Activated T-cell treated with anti-CD3 and anti-CD28 coated beads for 4 hours (primary cell): ENCODE results near the gene ZPBP.
A peak's percentile ranks its signal among the peaks of the same experiment; 100 is the strongest.
"Not testable (repeated sequence)": the region's sequence is repeated elsewhere in the genome, so short reads cannot be mapped to it uniquely, and the experiment has no call there.

ENCODE experiments used
- DNase-seq: peaks from one replicate; pipeline ENCODE4 v3.0.0-alpha.2; 2020

ZPBP gene, protein sequence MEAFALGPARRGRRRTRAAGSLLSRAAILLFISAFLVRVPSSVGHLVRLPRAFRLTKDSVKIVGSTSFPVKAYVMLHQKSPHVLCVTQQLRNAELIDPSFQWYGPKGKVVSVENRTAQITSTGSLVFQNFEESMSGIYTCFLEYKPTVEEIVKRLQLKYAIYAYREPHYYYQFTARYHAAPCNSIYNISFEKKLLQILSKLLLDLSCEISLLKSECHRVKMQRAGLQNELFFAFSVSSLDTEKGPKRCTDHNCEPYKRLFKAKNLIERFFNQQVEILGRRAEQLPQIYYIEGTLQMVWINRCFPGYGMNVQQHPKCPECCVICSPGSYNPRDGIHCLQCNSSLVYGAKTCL

GRCh38 chr7:50092579-50093491 is at the start of gene ZPBP:
Gene ZPBP, minus strand, starts transcription at chr7:50093246. Its CDS starts 52 bp downstream, at chr7:50093194.
- DNase-seq, result peak; percentile 43

DNA sequence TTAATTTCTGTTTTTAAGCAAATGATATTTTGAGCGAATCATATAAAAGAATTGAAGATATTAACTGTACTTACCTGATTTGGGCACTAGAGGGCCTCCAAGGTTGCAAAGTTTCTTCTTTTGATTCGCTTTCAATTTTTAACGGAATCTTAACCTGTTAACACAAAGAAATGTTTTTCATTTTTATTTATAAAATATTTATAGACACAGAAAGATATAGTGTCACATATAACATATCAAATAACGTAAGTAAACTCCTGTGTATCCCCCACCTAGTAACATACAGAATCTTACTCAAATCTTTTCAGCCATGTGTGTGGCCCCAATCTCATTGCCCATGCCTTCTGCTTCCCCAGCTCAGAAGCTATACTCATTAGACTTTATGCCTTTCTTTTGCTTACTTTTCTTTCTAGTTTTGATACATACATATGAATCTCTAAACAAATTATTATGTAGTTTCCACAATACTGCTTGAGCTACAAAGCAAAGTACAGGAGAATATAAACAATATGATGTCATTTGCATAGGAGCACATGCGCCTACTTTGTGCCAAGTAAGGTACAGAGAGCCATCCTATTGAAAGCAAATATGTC is 49.5 kb upstream of the ZPBP start:
- no peak for DNase-seq

GRCh38 chr7:50141854-50142253 is 48.8 kb upstream of the ZPBP start:
- DNase-seq, result no peak

GRCh38 chr7:50141131-50141530 is 48.1 kb upstream of the ZPBP start:
- no peak for DNase-seq

GRCh38 chr7:50140688-50141087 is 47.6 kb upstream of the ZPBP start:
- no peak for DNase-seq

DNA sequence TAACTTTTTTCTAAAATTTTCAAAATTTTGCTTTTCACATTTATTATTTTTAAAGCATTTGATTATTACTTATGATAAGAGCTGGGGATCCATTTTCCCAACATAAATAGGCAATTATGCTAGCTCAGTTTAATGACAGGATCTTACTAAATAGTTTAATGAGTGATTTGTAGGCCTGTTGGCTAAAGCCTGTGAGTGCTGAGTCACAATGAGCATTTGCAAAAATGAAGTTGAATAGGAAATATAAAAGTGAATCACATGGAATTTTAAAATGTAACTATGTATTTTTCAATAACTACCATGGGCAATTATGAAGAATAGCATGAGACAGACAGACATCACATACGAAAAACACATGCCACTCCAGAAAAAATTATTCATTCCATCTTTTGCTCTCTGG is 45.1 kb upstream of the ZPBP start:
- no peak for DNase-seq

GRCh38 chr7:50125766-50126165 is 32.7 kb upstream of the ZPBP start:
- DNase-seq, result no peak

DNA sequence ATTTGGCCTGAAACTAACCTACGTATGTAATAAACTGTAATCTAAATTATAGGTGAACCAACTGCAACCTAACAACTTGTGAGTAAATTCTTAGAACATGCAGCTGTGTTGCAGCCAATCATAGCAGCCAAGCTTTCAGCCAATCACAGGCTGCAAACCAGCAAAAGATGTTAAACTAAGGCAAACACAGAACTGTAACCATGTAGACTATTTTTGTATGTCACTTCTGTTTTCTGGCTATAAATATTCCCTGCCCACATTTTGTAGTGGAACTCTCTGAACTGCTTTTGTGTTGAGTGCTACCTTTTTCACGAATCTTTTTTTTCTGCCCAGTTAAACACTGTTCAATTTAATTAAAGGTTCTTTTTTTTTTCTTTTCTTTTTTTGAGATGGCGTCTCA is 28.2 kb upstream of the ZPBP start:
- DNase-seq, result no peak

- DNase-seq, result peak; percentile 11
These were observed 27.0 kb upstream of the ZPBP start for GRCh38 chr7:50119815-50120637.

DNA sequence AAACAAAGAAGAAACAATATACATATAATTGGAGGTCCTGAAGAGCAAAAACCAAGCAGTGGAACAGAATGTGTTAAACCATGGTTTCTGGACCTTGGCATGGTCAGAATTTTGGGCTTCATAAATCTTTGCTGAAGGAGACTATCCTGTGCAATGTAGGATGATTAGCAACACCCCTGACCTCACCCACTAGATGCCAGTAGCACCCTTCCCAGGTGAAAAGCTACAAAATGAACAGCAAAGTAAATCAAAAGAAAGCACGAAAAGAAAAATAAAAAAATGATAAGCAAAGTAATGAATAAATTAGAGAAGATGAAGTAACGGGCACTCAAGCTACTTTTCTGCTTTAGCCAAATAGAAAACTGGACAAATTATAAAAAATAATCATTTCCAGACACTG is 19.2 kb upstream of the ZPBP start:
- DNase-seq, result no peak

- DNase-seq, result no peak
These were observed 8.8 kb upstream of the ZPBP start for GRCh38 chr7:50101873-50102272.

DNA sequence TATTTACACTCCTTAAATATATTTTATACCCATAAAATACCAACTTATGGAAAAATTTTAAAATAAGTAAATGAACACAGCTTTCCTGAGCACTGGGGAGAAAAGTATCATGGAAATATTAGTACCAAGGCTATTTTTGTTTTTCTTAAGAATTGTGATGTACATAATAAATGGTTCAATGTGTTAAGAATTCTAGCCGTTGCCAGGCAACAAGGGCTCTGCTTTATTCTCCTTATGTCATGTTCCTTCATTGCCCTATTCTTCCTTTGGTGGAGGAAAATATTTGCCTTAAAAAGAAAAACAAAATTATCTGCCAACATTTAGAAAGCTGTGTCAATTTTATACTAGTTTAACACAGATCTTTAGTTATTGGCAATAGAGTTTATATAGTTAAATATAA is 2.6 kb upstream of the ZPBP start:
- DNase-seq, result no peak

DNA sequence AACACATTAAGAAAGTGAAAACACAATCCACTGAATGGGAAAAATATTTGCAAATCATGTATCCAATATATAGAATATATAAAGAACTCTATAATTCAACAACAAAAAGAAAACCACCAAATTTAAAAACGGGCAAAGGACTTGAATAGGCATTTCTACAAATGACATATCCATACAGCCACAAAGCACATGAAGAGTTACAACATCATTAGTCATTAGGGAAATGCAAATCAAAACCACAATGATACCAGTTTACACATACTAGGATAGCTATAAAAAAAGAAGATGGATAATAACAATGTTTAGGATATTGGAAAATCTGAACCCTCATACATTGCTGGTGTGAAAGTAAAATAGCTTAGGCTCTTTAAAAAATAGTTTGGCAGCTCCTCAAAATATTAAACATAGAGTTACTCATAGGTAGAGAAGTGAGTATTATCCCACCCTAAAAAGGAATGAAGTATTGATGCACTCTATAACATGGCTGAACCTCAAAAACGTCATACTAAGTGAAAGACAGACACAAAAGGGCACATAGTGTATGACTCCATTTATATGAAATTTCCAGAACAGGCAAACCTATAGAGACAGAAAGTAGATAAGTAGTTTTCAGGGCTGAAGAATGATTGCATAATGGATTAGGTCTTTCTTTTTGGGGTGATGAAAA is 4.5 kb downstream of the ZPBP start:
- no peak for DNase-seq

DNA sequence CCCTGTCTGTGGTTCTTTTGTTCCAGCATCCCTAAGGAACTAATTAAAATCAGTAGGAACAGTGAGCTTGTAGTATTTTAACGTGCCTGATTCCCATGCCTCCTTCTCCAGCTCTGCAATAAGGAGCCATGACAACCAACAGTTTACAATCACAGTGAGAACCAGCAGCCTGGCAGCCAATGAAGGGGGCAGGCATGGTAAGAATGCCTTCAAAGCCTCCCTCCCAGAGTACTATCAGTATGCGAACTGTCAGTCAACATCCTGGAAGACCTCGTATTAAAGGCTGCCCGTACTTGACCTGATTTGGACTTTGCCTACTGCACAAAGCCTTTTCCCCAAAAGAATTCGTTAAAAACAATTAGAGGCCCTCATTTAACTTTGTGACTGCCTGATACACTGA is 7.7 kb downstream of the ZPBP start:
- DNase-seq, result no peak

DNA sequence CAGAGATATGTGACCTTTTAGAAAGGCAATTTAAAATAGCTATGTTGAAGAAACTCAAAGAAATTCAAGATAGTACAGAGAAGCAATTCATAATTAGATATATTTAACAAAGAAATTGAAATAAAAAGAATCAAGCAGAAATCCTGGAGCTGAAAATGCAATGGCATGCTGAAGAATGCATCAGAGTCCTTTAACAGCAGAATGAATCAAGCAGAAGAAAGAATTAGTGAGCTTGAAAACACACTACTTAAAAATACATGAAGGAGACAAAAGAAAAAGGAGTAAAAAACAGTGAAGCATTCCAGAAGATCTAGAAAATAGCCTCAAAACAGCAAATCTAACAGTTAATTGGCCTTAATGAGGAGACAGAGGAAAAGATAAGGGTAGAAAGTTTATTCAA is 20.0 kb downstream of the ZPBP start:
- no peak for DNase-seq

GRCh38 chr7:50069613-50070012 is 23.4 kb downstream of the ZPBP start:
- DNase-seq, result no peak

- DNase-seq, result peak; percentile 17
These were observed 24.0 kb downstream of the ZPBP start for GRCh38 chr7:50068850-50069551.

- DNase-seq, result peak; percentile 8
These were observed 25.0 kb downstream of the ZPBP start for GRCh38 chr7:50068026-50068425.

GRCh38 chr7:50062951-50063350 is 30.1 kb downstream of the ZPBP start:
- no peak for DNase-seq

- DNase-seq, result no peak
These were observed 36.9 kb downstream of the ZPBP start for GRCh38 chr7:50056131-50056530.

GRCh38 chr7:50047716-50048115 is 45.3 kb downstream of the ZPBP start:
- DNase-seq, result no peak

DNA sequence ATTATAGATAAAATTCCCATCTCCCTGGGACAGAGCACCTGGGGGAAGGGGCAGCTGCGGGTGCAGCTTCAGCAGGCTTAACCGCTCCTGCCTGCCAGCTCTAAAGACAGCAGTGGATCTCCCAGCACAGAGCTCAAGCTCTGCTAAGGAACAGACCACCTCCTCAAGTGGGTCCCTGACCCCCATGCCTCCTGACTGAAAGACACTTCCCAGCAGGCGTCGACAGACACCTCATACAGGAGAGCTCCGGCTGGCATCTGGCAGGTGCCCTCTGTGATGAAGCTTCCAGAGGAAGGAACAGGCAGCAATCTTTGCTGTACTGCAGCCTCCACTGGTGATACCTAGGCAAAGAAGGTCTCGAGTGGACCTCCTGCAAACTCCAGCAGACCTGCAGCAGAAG is 51.9 kb downstream of the ZPBP start:
- not testable (repeated sequence) for DNase-seq
